ENCODE measurements around the gene SH3RF3. TPM values are rescaled to one million over a fixed set of nuclear protein-coding genes. Genes with fewer than 3 reads are reported as not detected.

Gene SH3RF3
- total and polyA plus RNA-seq, 2 of the 13 experiments (the other 11 are each of a cell fraction or from before 2014, with no cell fraction given): 0.04 TPM; not detected in 1

DNA sequence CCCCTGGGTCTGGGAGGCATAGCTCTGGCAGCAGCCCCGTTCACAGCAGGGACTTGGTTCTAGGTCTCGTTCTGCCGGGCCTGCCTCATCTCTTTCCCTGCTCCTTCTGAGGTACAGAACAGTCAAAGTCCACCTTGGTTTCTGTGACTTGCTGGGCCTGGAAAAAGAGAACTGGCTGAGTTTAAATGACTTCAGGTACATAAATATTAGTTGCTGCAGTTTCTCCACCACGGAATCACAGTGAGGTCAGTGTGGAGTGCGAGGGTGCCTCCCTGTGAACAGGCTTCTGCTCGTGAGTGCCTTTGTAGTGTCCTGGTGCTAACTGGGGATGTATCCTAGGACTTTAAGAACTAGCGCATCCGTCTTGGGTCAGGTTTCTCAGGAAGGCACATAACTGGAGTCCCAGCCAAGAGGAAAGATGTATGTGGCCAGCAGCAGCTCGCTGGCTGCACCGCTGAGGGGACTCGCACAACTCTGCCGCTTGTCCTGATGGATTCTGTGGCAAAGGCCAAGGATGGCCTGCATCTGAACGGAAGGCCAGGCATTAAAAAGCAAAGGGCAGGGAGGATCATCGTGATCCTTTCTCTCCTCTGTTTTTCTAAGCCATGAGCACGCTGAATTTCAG lies 188.6 kb downstream of the SH3RF3 start (continued):
- TF ChIP-seq, protein P1, sequence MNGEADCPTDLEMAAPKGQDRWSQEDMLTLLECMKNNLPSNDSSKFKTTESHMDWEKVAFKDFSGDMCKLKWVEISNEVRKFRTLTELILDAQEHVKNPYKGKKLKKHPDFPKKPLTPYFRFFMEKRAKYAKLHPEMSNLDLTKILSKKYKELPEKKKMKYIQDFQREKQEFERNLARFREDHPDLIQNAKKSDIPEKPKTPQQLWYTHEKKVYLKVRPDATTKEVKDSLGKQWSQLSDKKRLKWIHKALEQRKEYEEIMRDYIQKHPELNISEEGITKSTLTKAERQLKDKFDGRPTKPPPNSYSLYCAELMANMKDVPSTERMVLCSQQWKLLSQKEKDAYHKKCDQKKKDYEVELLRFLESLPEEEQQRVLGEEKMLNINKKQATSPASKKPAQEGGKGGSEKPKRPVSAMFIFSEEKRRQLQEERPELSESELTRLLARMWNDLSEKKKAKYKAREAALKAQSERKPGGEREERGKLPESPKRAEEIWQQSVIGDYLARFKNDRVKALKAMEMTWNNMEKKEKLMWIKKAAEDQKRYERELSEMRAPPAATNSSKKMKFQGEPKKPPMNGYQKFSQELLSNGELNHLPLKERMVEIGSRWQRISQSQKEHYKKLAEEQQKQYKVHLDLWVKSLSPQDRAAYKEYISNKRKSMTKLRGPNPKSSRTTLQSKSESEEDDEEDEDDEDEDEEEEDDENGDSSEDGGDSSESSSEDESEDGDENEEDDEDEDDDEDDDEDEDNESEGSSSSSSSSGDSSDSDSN (CRISPR knock-in tag; IDR thresholded peaks at IDR 0.05): 0 out of 2 replicates have a peak, but pooled peaks have one; percentile 25
- TF ChIP-seq REXO4 (CRISPR knock-in tag; IDR thresholded peaks at IDR 0.05; ENCODE audit: borderline replicate concordance) (no peak), ZNF33A (CRISPR knock-in tag; IDR thresholded peaks at IDR 0.05; ENCODE audit: borderline replicate concordance) (no peak), MTA3 (CRISPR knock-in tag; IDR thresholded peaks at IDR 0.05) (no peak), EZH2 (conservative IDR thresholded peaks at IDR 0.05; ENCODE audit: low read depth, low read length) (no peak), ZNF749 (CRISPR knock-in tag; IDR thresholded peaks at IDR 0.05; ENCODE audit: borderline replicate concordance) (no peak), KLF16 (CRISPR knock-in tag; IDR thresholded peaks at IDR 0.05) (no peak), HDAC6 (IDR thresholded peaks at IDR 0.05; ENCODE audit: low read depth, low read length) (no peak), CEBPB (IDR thresholded peaks at IDR 0.05; ENCODE audit: borderline replicate concordance, low read depth, low read length) (no peak), NR2F2 (IDR thresholded peaks at IDR 0.05; ENCODE audit: borderline replicate concordance, low read depth) (no peak)
- TF ChIP-seq, protein P2, sequence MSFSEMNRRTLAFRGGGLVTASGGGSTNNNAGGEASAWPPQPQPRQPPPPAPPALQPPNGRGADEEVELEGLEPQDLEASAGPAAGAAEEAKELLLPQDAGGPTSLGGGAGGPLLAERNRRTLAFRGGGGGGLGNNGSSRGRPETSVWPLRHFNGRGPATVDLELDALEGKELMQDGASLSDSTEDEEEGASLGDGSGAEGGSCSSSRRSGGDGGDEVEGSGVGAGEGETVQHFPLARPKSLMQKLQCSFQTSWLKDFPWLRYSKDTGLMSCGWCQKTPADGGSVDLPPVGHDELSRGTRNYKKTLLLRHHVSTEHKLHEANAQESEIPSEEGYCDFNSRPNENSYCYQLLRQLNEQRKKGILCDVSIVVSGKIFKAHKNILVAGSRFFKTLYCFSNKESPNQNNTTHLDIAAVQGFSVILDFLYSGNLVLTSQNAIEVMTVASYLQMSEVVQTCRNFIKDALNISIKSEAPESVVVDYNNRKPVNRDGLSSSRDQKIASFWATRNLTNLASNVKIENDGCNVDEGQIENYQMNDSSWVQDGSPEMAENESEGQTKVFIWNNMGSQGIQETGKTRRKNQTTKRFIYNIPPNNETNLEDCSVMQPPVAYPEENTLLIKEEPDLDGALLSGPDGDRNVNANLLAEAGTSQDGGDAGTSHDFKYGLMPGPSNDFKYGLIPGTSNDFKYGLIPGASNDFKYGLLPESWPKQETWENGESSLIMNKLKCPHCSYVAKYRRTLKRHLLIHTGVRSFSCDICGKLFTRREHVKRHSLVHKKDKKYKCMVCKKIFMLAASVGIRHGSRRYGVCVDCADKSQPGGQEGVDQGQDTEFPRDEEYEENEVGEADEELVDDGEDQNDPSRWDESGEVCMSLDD (CRISPR knock-in tag; IDR thresholded peaks at IDR 0.05; ENCODE audit: borderline replicate concordance): no peak
